H1 (cell line): Measurements from ENCODE around the gene CNTNAP1. TPM values are rescaled to one million over a fixed set of nuclear protein-coding genes. Genes with fewer than 3 reads are reported as not detected.

Experiments
- CTCF ChIA-PET: fragments of 300-600 bp; sonication (Branson Sonifier 250); formaldehyde crosslinking; loops from one replicate; lab custom pipeline; 2021; ENCODE audit not compliant: partially characterized antibody; lab: Charles Lee
- POLR2A ChIA-PET: fragments of 300-600 bp; sonication (Branson Sonifier 250); formaldehyde crosslinking; loops from one replicate; lab custom pipeline; 2021; ENCODE audit warnings: inconsistent platforms; ENCODE audit not compliant: partially characterized antibody; lab: Charles Lee
- DNase-seq, 2 experiments: peaks; one replicate each; pipeline versions ENCODE4 v3.0.0 to v3.0.0-alpha.2; 2010 to 2022; ENCODE audit warnings: low spot score in 2 of 2, low read depth in 1 of 2, mixed read lengths in 1 of 2
- FAIRE-seq: peaks from 2 replicates; lab custom pipeline; 2011; peaks lifted over from hg19 to GRCh38; lab: Jason Lieb, UNC
- H2AFZ ChIP-seq: 2 replicates; pipeline ENCODE4 v1.8.1; 2012; ENCODE audit warnings: low read length, inconsistent platforms
- H2AK5ac ChIP-seq: 2 replicates; pipeline ENCODE4 v1.6.1; 2013; ENCODE audit warnings: low read depth, low read length
- H2BK120ac ChIP-seq: replicated peaks from 2 replicates; pipeline ENCODE3; 2013; ENCODE audit warnings: low read depth, low read length, inconsistent platforms
- H2BK12ac ChIP-seq: 2 replicates; pipeline ENCODE4 v1.6.1; 2013; ENCODE audit warnings: low read depth, low read length
- H2BK15ac ChIP-seq: 2 replicates; pipeline ENCODE4 v1.6.1; 2013; ENCODE audit warnings: low read length
- H2BK20ac ChIP-seq: 2 replicates; pipeline ENCODE4 v1.6.1; 2013; ENCODE audit warnings: low read length
- H2BK5ac ChIP-seq: 2 replicates; pipeline ENCODE4 v1.6.1; 2013; ENCODE audit warnings: low read depth, low read length
- H3K14ac ChIP-seq: 2 replicates; pipeline ENCODE4 v1.6.1; 2013; ENCODE audit warnings: inconsistent platforms; ENCODE audit not compliant: insufficient read length
- H3K18ac ChIP-seq: 2 replicates; pipeline ENCODE4 v1.6.1; 2013; ENCODE audit warnings: low read length; ENCODE audit errors: extremely low read depth
- H3K23ac ChIP-seq: 2 replicates; pipeline ENCODE4 v1.6.1; 2013; ENCODE audit warnings: inconsistent platforms; ENCODE audit not compliant: insufficient read length
- H3K23me2 ChIP-seq: 2 replicates; pipeline ENCODE4 v1.6.1; 2013; ENCODE audit warnings: low read depth, low read length
- H3K27ac ChIP-seq: 2 replicates; pipeline ENCODE4 v1.6.1; 2011; ENCODE audit warnings: low read depth, low read length, inconsistent platforms
- H3K27me3 ChIP-seq, 4 experiments: replicated peaks in 1 of 4; 1 replicate in 1 of 4; 2 replicates in 3 of 4; pipeline versions ENCODE4 v1.6.1 to v1.8.1; 2011 to 2013; ENCODE audit warnings: low read length in 3 of 4, mild to moderate bottlenecking in 3 of 4, inconsistent platforms in 2 of 4, mixed read lengths in 2 of 4, moderate library complexity in 1 of 4; ENCODE audit not compliant: control insufficient read depth in 3 of 4, insufficient read depth in 3 of 4; ENCODE audit errors: extremely low read depth in 1 of 4
- H3K36me3 ChIP-seq, 4 experiments: 2 replicates each; pipeline versions ENCODE4 v1.6.1 to v1.8.1; 2011 to 2013; ENCODE audit warnings: mild to moderate bottlenecking in 4 of 4, low read length in 3 of 4, moderate library complexity in 2 of 4, control low read depth in 1 of 4, inconsistent platforms in 1 of 4; ENCODE audit not compliant: insufficient read depth in 4 of 4, control insufficient read depth in 2 of 4
- H3K4ac ChIP-seq: replicated peaks from 2 replicates; pipeline ENCODE3; 2013; ENCODE audit warnings: low read length, low read depth, mixed read lengths, inconsistent platforms; ENCODE audit not compliant: insufficient read length
- H3K4me1 ChIP-seq, 4 experiments: replicated peaks in 1 of 4; 1 replicate in 1 of 4; 2 replicates in 3 of 4; pipeline versions ENCODE4 v1.6.1 to v1.8.1; 2011 to 2013; ENCODE audit warnings: low read length in 3 of 4, inconsistent platforms in 2 of 4, mixed read lengths in 1 of 4; ENCODE audit not compliant: insufficient read depth in 4 of 4, control insufficient read depth in 3 of 4
- H3K4me2 ChIP-seq, 2 experiments: 2 replicates each; pipeline versions ENCODE4 v1.6.1 to v1.8.1; 2011 to 2013; ENCODE audit warnings: low read depth in 2 of 2, low read length in 2 of 2, control low read depth in 1 of 2, inconsistent platforms in 1 of 2, mild to moderate bottlenecking in 1 of 2; ENCODE audit not compliant: insufficient read depth in 1 of 2
- H3K4me3 ChIP-seq, 4 experiments: fragments of 200-600, 300-600 bp in 1 of 4; sonication (generic), shearing (Covaris generic), sonication (Bioruptor Twin) in 1 of 4; 2 replicates each; pipeline versions ENCODE4 v1.5.1 to v1.8.1; 2011 to 2016; ENCODE audit warnings: low read length in 4 of 4, low read depth in 3 of 4, control low read depth in 2 of 4, inconsistent platforms in 2 of 4, mild to moderate bottlenecking in 2 of 4, mixed read lengths in 1 of 4, moderate library complexity in 1 of 4; ENCODE audit not compliant: insufficient read depth in 2 of 4; ENCODE audit errors: extremely low read depth in 1 of 4
- H3K56ac ChIP-seq: replicated peaks from 2 replicates; pipeline ENCODE3; 2013; ENCODE audit warnings: low read depth, mild to moderate bottlenecking, mixed read lengths, low read length, inconsistent platforms; ENCODE audit not compliant: insufficient read length
- H3K79me1 ChIP-seq: 2 replicates; pipeline ENCODE4 v1.6.1; 2013; ENCODE audit warnings: low read depth, low read length, control low read depth
- H3K79me2 ChIP-seq, 2 experiments: 2 replicates each; pipeline versions ENCODE4 v1.6.1 to v1.8.1; 2012 to 2013; ENCODE audit warnings: low read length in 2 of 2, mild to moderate bottlenecking in 2 of 2, inconsistent platforms in 1 of 2; ENCODE audit not compliant: insufficient read depth in 2 of 2, control insufficient read depth in 1 of 2
- H3K9ac ChIP-seq, 4 experiments: replicated peaks in 1 of 4; 1 replicate in 1 of 4; 2 replicates in 3 of 4; pipeline versions ENCODE4 v1.6.1 to v1.8.1; 2011 to 2013; ENCODE audit warnings: low read depth in 3 of 4, low read length in 3 of 4, control low read depth in 2 of 4, mild to moderate bottlenecking in 2 of 4, moderate library complexity in 2 of 4, inconsistent platforms in 1 of 4; ENCODE audit errors: extremely low read depth in 1 of 4
- H3K9me3 ChIP-seq, 2 experiments: 2 replicates each; pipeline versions ENCODE4 v1.6.1 to v1.8.1; 2012 to 2013; ENCODE audit warnings: mild to moderate bottlenecking in 2 of 2, moderate library complexity in 2 of 2, control low read depth in 1 of 2, inconsistent platforms in 1 of 2, low read depth in 1 of 2, low read length in 1 of 2, mixed read lengths in 1 of 2; ENCODE audit not compliant: insufficient read depth in 2 of 2
- H4K20me1 ChIP-seq, 2 experiments: replicated peaks in 1 of 2; 2 replicates each; pipeline versions ENCODE3 to v1.8.1; 2011 to 2013; ENCODE audit warnings: inconsistent platforms in 2 of 2, low read length in 2 of 2, mild to moderate bottlenecking in 1 of 2; ENCODE audit not compliant: insufficient read depth in 2 of 2, control insufficient read depth in 1 of 2
- H4K5ac ChIP-seq: 2 replicates; pipeline ENCODE4 v1.6.1; 2013; ENCODE audit warnings: low read length, low read depth, mixed read lengths, inconsistent platforms; ENCODE audit not compliant: insufficient read length
- H4K8ac ChIP-seq: 2 replicates; pipeline ENCODE4 v1.8.0; 2013; ENCODE audit warnings: mild to moderate bottlenecking, moderate library complexity, low read length, inconsistent platforms; ENCODE audit not compliant: insufficient read depth; ENCODE audit errors: extremely low read depth
- H4K91ac ChIP-seq: replicated peaks from 2 replicates; pipeline ENCODE3; 2013; ENCODE audit warnings: low read length, mixed read lengths, inconsistent platforms; ENCODE audit not compliant: insufficient read length
- CREB1 ChIP-seq: IDR thresholded peaks from 2 replicates; pipeline ENCODE4 v1.6.1; 2012; ENCODE audit warnings: inconsistent platforms
- CTBP2 ChIP-seq: IDR thresholded peaks from 2 replicates; pipeline ENCODE4 v1.7.0; 2011; ENCODE audit warnings: borderline replicate concordance, mild to moderate bottlenecking, moderate library complexity, mixed read lengths, low read length; ENCODE audit not compliant: insufficient read depth, insufficient read length
- GABPA ChIP-seq: IDR thresholded peaks from 2 replicates; pipeline ENCODE4 v1.6.1; 2011; ENCODE audit warnings: mild to moderate bottlenecking, low read length, moderate library complexity, borderline replicate concordance; ENCODE audit not compliant: insufficient read depth
- JUN ChIP-seq: IDR thresholded peaks from 2 replicates; pipeline ENCODE4 v1.6.1; 2011; ENCODE audit warnings: low read depth, mild to moderate bottlenecking, improper control_type of control experiment, low read length
- NANOG ChIP-seq: IDR thresholded peaks from 2 replicates; pipeline ENCODE4 v1.6.1; 2011; ENCODE audit warnings: low read length, low read depth, mild to moderate bottlenecking, inconsistent platforms; ENCODE audit not compliant: insufficient read depth, poor library complexity, severe bottlenecking
- RNF2 ChIP-seq: fragments of 200-900, 300-1000 bp; sonication (generic); IDR thresholded peaks from 2 replicates; pipeline ENCODE4 v1.7.1; 2016; ENCODE audit warnings: borderline replicate concordance, low read depth, mild to moderate bottlenecking, antibody characterized with exemption, low read length; ENCODE audit not compliant: poor library complexity, severe bottlenecking; ENCODE audit errors: missing control alignments
- SIN3A ChIP-seq, 2 experiments: IDR thresholded peaks in 1 of 2; conservative IDR thresholded peaks in 1 of 2; 2 replicates each; pipeline ENCODE4 v1.6.1; 2011 to 2012; ENCODE audit warnings: low read length in 2 of 2, improper control_type of control experiment in 1 of 2, low read depth in 1 of 2, mild to moderate bottlenecking in 1 of 2
- SRF ChIP-seq: IDR thresholded peaks from 2 replicates; pipeline ENCODE4 v1.6.1; 2011; ENCODE audit warnings: mild to moderate bottlenecking, low read depth, low read length, moderate library complexity
- WGBS, 2 experiments: shearing (Covaris generic) in 1 of 2; methylation state at CpG; one replicate each; pipeline versions ENCODE4 v1.1.6 to v1.1.7; 2013 to 2015; ENCODE audit warnings: low lambda C conversion rate in 2 of 2, mixed read lengths in 2 of 2, inconsistent platforms in 1 of 2, low coverage in 1 of 2, missing lambda C conversion rate in 1 of 2; ENCODE audit not compliant: insufficient replicate concordance in 2 of 2, insufficient coverage in 1 of 2, insufficient read length in 1 of 2; ENCODE audit errors: extremely low coverage in 1 of 2, missing lambda C conversion rate in 1 of 2; 5-methylcytosine and 5-hydroxymethylcytosine counted together
- polyA plus RNA-seq, 7 experiments: library from polyadenylated mRNA; depleted of rRNA in 3 of 7; stranded (reverse) in 5 of 7; unstranded in 2 of 7; fragments of >200 nt in 5 of 7; fragments of 200-250 nt in 2 of 7; gene quantifications; 1 replicate in 5 of 7; 2 replicates in 1 of 7; 4 replicates in 1 of 7; pipeline versions ENCODE4 v1.2.1 to v1.2.3, GENCODE V29; 2011 to 2013; ENCODE audit warnings: missing spikeins in 2 of 7, mixed read lengths in 2 of 7
- total RNA-seq: library from RNA; stranded (reverse); fragmentation: NEBNext Ultra II Directional; extraction: Animal tissue kit (Norgen Biotek cat#: 25700); gene quantifications from 2 replicates; pipeline ENCODE4 v1.2.1, GENCODE V29; 2021

The CNTNAP1 gene
- total and polyA plus RNA-seq, 2 of the 8 experiments (the other 6 are each of a cell fraction or from before 2014, with no cell fraction given): 4.7 to 10.0 TPM

- Histone ChIP-seq H2AFZ (no peak overlapping the region), H3K18ac (peak overlapping the region; percentile 96; the same call in 1 of the 2 replicates), H3K27ac (peak overlapping the region; percentile 58), H3K9ac (peak overlapping the region; percentile 50 to 86 (median 80)), H3K4me1 (peaks cover 0 to 46% (median 35%) of the 10 kb centered on the region in 4 experiments; a peak in 6 of 7 replicates), H3K4me2 (peak overlapping the region; percentile 58 to 83), H2BK120ac (no peak overlapping the region), H3K23me2 (peaks cover 34% of the 10 kb centered on the region), H2BK12ac (peak overlapping the region; percentile 96), H3K79me2 (no peaks in the 10 kb centered on the region), H4K91ac (peak overlapping the region; percentile 45), H3K79me1 (no peaks in the 10 kb centered on the region), H4K20me1 (peaks cover 3 to 13% of the 10 kb centered on the region in 2 experiments), H3K27me3 (peaks cover 0 to 36% (median 24%) of the 10 kb centered on the region in 4 experiments; a peak in 6 of 7 replicates), H2BK5ac (peak overlapping the region; percentile 96), H3K56ac (no peak overlapping the region), H2BK20ac (peak overlapping the region; percentile 72; the same call in 1 of the 2 replicates), H2AK5ac (peak overlapping the region; percentile 43), H4K8ac (peak overlapping the region; percentile 81), H3K9me3 (no peaks in the 10 kb centered on the region), H3K36me3 (peaks cover 0 to 4% (median 0%) of the 10 kb centered on the region in 4 experiments; a peak in 2 of 8 replicates), H3K4me3 (peak overlapping the region; percentile 44 to 69 (median 62)), H4K5ac (peak overlapping the region; percentile 88), H3K14ac (no peak overlapping the region), H3K4ac (no peak overlapping the region), H3K23ac (no peak overlapping the region), H2BK15ac (peak overlapping the region; percentile 97; the same call in 1 of the 2 replicates)
- 5% methylated on average over 42 of the region's 53 CpGs; no CpG with 5 or more reads in 1 of the 2 experiments for WGBS, 2 experiments
- POLR2A ChIA-PET: interaction anchor here (0.5 to 14.0 kb wide), 22 partner anchors 14 to 1057 kb away, joined by 3 to 239 read pairs (median 4); partner anchors contain the start of genes BECN1, COASY, DNAJC7 and MLX
- CTCF ChIA-PET: interaction anchor here (0.6 to 4.4 kb wide), 13 partner anchors 9 to 130 kb away, joined by 3 to 37 read pairs (median 5); partner anchors contain the start of genes PSMC3IP, RETREG3, TUBG1 and TUBG2
- FAIRE-seq (peak; percentile 52), DNase-seq (peak in 1 of 2 experiments; percentile 92)
- TF ChIP-seq GABPA (no peak), CREB1 (0 out of 2 replicates have a peak, but pooled peaks have one; percentile 26), SIN3A (conservative IDR thresholded peaks at IDR 0.05 in 1 of 2, IDR thresholded peaks at IDR 0.05 in 1 of 2; ENCODE audit: low read depth in 1 of 2, low read length in 2 of 2) (peak; percentile 34 to 41; a peak in 1 of 4 replicates), CTBP2 (no peak), JUN (no peak), SRF (no peak), NANOG (no peak), RNF2 (no peak)
Observed at GRCh38 chr17:42677921-42678781, 4.2 kb upstream of the CNTNAP1 start.
